GM18498 (cell line): ENCODE data around the gene DVL1.

Experiments
- ATAC-seq: cut with Tn5 transposase; IDR thresholded peaks from one replicate; pipeline ENCODE4 v1.9.1; 2021; ENCODE audit warnings: mild to moderate bottlenecking, moderate library complexity; ENCODE audit not compliant: unreplicated experiment

DVL1 gene

DNA sequence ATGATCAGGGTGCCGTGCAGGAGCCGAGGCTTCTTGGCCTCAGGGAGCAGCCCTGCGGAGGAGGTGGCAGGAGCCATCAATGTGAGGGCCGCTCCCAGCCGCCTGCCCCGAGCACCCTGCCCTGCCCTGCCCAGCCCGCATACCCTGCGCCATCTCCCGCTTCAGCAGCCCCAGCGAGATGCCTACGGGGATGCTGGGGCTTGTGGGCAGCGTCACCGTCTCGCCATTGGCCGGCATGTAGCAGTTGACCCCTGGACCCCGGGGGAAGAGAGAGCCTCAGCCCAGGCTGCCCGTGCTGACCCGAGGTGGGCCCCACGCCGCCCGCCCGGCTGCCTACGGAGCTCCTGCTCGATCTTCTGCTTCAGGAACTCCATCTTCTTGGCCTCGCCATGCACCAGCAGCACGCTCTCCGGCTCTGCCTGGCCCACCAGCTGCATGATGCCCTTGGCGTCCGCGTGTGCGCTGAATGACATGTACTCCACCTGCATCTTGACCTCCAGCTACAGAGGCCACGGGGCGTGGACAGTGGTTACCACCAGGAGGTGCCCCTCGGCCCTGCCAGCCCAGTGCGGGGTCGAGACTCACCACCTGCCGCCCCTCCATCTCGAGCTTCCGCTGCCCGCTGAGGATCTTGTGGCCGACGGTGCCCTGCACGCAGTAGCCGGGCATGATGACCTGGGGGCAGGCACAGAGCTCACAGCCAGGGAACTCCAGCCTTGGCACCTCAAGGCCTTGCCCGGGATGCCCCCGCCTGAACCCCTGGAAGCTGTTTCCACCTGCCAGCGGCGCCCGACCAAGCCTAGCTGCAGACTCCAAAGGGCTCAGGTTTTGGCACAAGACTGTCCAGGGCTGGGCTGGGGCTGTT, 36.5 kb downstream of the DVL1 start:
- ATAC-seq, result no peak

DNA sequence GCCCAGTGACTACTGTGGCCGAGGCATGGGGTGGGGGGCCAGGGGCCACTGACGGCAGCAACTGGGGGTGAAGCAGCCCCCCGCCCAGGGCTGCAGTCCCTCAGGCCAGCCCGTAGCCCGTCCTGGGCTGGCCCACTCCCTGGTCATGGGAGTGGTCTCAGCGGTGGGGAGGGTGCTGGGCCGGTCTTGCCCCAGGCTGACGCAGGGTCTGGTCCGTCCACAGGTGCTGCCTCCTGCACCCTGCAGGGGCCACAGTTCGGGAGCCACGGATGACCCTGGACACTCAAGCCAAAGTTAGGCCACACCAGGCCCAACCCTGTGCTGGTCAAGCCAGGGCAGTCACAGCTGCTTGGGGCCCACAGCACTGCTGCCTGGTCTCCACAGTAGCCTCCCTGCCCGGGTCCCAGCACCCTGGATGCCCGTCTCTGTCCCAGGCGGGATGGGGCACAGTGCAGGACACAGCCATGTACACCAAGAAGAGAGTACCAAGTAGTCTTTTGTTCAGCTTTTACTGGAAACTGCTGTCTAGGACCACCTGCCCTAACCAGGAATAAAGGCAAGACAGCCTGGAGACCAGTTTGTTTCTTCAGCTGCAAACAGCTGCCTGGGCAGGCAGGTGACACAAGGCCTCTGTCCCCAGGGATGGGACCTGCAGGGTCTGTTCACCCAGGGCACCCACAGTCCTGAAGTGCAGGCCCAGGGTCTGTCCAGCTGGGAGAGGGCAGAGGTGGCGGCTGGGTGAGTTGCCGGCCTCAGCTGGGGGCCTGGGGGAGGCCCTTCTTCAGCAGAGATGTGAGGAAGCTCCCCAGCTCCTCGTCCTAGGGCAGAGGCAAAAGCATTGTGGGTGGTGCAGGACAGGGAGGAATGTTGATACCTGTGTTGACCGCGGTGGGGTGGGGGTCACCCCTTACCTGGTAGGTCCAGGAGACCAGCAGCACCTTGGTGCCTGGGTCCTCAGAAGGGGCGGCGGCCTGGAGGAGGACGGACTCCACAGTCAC, 37.8 kb downstream of the DVL1 start:
- ATAC-seq, result no peak

DNA sequence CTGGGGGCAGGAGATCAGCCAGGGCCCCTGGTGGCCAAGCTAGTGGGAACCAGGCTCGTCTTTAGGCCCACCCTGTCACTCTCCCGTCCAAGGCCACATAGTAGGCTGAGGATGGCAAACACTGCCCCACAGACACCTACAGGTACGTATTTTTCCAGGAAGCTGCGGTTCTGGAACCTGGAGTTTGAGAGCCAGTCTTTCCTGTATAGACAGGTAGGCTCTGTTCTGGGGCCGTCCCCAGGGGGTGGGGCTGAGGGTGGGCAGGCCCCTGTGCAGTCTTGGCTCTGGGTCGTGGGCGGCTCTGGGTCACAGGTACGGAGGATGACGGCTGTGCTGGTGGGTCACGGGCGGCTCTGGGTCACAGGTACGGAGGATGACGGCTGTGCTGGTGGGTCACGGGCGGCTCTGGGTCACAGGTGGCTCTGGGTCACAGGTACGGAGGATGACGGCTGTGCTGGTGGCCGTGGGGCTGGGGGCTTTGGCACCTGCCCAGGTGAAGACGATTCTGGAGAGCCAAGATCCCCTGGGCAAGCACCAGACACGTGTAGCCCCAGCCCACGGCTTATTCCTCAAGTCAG, 38.7 kb downstream of the DVL1 start:
- no peak for ATAC-seq

DNA sequence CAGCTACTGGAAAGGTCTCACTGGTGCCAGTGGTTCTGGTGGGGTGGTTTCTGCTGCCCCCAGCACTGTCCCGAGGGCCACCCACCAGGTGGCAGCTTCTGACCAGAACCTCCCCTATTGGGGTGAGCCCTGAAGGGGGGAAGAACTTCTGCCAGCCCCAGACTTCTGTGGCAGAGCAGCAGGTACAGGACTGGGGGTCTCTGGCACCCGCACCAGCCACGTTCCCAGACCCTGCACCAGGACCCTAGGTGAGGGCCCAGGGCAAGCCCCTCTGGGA, 39.2 kb downstream of the DVL1 start:
- ATAC-seq, result no peak

DNA sequence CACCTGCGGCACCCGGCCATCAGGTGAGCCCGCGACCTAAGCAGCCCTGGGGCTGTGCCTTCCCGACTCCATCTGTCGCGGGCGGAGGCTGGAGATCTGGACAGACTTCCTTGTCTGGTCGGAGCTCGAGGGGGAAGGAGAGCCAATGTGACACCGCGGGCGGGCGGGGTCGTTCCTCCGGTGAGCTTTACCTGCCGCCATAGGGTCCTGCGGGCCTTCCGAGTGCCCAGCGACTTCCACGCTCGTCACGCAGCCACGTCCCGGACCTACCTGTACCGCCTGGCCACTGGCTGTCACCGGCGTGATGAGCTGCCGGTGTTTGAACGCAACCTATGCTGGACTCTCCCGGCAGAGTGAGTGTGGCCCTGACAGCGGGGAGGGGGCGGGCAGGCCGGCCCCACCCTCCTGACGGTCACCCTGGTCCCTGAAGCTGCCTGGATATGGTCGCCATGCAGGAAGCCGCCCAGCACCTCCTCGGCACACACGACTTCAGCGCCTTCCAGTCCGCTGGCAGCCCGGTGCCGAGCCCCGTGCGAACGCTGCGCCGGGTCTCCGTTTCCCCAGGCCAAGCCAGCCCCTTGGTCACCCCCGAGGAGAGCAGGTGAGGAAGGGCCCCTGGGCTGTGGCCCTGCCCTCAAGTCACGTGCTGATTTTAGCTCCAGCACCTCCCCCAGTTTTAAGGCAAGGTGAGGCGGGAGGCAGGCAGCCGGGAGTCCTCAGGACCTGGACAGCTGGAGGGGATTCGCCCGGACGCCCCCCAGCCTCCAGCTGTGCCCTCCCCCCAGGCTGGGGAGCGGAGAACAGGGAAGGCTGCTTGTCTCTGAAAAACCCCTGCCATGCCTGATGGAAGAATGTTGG, 39.7 kb downstream of the DVL1 start:
- no peak for ATAC-seq

DNA sequence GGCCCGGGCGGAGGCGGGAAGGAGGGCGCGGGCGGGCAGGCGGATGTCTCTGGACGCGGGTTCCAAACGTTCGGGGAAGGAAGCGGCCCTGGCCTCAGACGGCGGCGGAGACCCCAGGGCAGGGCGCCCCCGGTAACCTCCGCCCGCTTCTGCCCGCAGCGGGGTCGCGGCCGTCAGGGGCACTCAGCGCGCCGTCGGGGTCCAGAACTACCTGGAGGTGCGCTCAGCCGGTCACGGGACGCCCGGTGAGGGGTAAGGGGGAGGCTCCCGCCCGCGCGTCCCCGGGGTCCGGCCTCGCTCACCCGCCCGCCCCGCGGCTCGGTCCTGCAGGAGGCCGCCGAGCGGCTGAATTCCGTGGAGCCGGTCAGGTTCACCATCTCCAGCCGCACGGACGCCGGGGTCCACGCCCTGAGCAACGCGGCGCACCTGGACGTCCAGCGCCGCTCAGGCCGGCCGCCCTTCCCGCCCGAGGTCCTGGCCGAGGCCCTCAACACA, 40.4 kb downstream of the DVL1 start:
- ATAC-seq, result no peak

DNA sequence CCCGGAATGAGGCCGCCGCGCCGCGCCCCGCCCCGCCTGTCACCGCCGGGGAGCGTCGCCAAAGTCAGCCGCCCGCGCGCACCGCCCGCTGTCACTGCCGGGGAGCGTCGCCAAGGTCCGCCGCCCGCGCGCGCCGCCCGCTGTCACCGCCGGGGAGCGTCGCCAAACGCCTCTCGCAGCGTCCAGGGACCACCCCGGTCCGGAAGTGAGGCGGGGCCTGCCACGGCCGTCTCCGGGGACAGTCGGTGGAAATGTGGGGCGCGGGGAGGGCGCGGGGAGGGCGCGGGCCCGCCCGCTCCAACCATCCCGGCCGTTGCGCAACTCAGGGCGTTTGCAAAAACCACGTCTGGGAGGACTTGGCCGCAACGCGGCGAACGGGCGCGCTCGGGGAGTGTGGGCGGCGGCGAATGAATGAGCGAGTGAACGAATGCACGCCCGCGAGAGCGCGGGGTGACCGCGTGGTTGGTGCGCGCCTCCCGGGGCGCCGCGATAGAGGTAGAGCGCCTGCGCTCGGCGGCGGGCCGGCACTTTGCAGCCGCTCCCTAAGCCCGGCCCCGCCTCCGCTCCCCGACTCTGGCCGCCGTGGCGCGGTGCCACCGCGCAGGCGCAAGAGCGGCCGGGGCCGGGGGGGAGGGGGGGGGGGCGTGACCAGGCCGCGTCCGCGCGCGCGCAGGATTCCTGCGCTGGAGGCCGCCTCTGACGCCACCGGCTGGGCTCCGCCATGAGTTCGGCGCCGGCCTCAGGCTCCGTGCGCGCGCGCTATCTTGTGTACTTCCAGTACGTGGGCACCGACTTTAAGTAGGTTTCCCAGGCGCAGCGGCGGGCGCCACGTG, 41.1 kb downstream of the DVL1 start, which contains the start of the genes ACAP3 and PUSL1:
Gene ACAP3, minus strand, starts transcription at position 8 of the 833 bp plus-strand sequence. CDS start 115 bp downstream, outside the sequence.
Gene PUSL1, plus strand, starts transcription at position 675 of the 833 bp plus-strand sequence. Its CDS starts 47 bp downstream, at position 722.
- peak; percentile 65 for ATAC-seq

DNA sequence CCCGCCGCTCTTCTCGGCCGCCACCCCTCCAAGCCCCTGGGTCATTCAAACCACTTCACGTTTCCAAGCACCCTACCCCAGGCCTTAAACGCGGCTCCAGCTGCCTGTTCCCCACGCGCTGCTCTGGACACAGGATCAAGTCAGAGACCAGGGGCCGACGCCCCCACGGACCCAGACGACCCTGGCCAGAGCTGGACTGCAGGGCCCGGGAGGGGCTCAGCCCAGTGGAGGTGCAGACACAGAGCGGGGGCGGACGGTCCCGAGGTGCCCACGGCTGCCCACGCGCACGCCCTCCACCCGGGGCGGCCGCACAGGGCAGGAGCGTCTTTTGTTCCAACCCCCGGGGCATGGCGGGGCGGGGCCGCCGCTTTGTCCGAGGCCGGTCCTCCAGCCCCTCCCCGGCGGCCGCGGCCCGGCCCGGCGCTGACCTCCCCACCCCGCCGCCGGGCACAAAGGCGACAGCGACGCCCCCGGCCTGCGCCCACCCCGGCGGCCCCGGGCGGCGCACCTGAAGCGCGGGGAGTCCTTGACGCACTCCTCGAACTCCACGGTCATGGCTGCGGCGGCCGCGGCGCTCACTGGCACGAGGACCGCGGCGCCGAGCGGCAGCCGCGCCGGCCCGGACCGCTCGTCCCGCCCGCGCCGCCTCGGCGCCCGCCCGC, 41.8 kb downstream of the DVL1 start:
- peak; percentile 13 for ATAC-seq

DNA sequence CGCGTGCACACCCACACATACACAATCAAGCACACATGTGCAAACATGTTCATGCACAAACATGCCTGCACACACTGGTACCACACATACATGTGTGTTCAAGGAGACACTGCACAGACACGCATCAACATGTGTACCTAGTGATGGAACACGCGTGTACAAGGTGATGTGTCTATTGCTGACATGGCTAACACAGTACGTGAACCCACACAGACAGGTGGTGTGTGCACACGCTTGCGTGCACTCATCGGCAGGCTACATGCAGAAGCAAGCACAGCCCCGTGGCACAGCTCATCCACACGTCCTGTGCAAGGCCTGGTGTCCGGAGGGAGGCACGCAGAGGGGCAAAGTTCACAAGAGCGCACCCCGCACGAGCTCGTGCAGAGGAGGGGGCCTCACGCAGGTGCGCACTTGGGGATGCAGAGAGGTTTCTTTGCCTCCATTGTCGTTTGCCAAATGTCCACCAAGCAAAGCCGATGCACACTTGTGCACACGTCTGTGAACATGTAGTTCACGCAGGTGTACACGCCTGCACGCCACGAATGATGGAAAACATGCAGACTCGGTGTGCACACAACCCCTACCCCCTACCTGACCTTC, 42.5 kb downstream of the DVL1 start:
- no peak for ATAC-seq

DNA sequence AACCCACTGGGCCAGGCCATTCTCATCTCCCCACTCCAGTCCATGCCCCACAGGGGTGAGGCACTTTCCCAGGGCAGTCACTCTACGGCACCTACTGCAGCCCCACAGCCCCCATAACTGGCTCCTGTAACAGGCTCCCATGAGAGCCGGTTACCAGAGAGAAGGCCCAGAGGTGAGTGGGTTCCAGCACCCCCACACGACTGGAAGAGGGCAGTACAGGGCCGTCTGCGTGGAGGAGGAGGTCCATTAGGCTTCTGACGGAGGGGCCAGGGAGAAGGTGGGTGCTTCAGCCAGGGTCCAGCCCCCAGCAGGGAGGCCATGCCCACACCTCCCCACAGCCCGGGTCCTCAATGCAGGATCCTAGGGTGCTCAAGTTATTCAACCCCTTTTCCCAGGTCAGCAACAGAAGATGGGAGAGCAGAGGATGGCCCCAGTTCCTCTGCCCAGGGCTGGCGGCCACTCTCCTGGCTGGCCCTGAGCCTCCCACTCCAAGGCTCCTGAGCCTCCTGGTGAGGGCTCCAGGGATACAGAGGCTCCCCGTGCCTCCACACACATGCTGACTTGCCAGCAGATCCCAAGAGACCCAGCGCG, 43.1 kb downstream of the DVL1 start:
- ATAC-seq, result no peak

DNA sequence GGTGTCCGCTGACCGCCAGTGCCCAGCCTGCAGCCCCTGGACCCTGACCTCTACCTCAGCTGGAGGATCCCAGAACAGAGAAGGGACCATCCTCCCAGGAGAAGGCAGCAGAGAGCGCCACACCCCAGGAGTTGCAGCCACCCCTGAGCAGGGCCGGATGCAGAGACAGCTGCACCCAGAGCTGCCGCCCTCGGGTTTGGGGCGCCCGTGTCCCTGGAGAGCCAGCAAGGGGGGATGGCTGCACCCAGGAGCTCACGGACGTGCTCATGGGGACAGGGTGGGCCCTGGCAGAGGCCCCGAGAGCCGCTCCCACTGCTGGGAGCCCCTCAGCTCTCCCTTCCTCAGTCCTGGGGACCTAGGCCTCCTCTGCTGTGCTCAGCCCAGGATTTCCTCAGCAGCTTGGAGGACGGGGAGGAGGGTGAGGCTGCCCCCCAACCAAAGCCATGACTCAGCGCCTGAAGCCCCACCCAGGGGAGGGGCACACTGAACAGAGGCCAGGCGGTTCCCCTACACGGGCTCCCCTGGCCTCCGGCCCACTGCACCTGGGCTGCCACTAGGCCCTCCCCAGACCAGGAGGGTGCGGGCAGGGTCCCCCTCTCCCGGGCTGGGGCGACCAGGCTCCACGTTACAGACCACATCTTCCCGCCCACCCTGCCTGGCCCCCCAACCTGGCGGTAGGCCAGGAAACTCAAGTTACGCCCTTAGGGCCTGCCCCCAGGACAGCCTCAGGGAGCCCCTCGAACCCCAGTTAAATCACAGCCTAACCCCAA, 43.7 kb downstream of the DVL1 start:
- ATAC-seq, result no peak

DNA sequence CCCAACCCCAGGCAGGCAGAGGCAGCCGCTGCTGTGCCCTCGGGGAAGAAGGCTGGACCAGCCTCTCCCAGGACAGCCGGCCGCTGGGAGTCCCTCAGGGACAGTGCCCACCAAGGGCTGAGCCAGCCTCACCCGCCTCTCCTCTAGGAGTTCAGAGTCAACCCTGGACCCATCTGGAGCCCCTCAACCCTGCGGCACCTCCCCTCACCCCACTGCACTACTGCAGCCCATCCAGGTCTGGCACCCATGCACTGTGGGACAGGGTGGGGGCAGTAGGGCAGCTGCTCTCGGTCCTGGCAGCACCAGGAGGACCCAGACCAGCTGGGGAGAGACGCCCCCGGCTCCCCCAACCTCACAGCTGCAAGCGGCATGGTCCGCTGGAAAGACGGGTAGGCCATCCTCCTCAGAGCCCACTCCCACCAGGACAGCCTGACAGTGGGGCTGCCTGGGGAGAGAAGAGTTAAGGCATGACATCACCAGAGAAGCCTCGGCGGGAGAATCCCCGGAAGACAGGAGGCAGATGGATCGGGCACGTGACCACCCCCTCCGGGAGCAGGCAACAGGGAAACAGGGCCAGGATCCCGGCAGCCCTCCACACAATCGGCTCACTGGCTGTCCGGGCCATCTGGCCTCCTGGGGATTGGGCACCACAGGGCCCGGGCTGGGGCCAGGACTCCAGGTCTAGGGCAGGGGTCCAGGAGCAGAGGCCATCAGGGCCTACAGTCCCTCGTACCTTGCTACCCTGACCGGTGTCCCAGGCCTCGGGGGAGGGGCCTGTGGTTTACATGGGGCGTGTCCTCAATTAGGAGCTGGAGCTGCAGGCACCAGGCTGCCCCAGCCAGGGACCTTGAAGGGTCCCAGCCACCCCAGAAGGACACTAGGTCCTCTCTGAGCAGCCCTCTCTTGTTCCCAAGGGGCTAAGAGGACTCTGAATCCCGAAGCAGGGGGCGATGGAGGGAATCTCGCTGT, 44.6 kb downstream of the DVL1 start:
- no peak for ATAC-seq

DNA sequence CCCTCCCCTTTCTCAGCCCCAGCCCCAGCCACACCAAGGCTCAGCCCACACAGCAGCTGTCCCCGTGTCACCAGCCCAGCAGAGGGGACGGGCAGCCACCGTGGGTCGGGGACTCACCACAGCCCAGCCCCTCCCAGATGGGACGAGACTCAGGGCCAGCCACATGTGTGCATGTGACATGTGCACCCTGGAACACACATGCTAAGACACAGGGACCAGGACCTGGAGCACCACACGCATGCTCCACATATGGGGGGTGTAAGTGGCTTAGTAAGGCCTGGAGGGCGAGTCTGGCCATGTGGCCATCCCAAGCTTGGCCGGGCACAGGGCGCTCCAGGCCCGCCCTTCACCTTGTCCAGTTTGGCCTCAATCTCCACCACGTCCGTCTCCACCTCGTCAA, 45.5 kb downstream of the DVL1 start:
- ATAC-seq, result no peak

DNA sequence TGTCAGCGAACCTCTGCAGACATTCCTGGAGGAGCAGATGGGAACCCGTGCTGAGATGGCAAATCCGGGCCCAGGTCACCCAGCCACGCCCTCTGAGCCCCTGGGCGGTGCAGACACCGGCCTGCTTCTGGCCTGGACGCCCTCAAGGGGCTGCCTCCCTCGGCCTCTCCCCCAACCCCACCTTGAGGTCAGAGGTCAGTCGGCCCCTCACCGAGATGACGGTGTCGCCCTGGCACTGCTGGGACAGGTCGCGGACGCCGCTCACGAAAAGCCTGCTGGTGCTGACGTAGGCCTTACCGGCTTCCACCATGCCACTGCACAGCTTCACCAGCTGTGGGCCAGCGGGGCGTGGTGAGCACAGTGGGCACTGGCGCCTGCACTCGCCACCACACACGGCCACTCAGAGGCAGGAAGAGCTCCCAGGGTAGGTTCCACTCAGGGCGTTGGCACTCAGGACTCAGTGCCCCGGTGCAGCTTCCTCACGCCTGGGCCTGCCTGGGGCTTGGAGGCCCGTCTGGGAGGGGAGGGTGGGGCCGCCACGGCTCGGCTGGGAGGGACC, 46.2 kb downstream of the DVL1 start:
- ATAC-seq, result no peak

DNA sequence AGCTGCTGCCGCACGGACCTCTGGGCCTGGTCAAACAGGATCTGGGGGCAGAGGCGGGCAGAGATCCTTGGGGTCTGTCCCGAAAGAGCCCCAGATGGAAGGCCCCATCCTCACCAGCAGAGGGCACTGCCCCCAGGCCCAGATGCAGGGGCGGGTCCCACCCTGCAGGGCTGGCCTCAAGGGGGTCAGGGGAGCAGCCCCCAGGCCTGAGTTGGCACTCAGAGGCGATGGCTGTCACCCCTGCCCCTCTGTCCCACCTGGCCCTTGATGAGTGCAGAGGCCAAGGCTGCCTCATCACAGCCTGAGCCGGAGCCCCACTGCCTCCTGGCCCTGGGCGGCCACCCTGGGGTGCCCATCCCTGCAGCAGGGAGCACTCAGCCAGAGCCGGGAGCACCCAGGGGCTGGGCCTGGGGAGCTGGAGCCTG, 47.2 kb downstream of the DVL1 start:
- ATAC-seq, result no peak

DNA sequence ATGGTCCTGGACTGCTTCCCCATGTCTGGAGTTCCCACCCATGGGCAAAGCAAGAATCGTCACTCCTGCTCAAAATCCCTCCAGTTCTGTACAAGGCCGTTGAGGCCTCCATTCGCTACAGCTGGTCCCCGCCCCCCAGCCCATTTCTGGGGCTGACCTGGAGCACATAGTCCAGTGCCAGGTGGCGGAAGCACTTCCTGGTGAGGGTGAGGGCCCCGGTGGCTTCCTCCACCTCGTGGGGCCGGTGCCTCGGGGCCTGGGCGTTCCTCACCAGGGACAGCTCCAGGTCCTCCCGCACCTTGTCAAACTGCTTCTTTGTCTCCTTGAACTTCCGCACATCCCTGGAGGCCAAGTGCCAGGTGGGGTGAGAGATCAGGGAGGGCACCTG, 48.9 kb downstream of the DVL1 start:
- ATAC-seq, result no peak
